HG02884 (cell line): Measurements from ENCODE around the gene KANK4.

ENCODE experiments used
- ATAC-seq: cut with Tn5 transposase; IDR thresholded peaks from one replicate; pipeline ENCODE4 v1.9.1; 2021; ENCODE audit warnings: mild to moderate bottlenecking, moderate library complexity; ENCODE audit not compliant: unreplicated experiment

KANK4 gene

DNA sequence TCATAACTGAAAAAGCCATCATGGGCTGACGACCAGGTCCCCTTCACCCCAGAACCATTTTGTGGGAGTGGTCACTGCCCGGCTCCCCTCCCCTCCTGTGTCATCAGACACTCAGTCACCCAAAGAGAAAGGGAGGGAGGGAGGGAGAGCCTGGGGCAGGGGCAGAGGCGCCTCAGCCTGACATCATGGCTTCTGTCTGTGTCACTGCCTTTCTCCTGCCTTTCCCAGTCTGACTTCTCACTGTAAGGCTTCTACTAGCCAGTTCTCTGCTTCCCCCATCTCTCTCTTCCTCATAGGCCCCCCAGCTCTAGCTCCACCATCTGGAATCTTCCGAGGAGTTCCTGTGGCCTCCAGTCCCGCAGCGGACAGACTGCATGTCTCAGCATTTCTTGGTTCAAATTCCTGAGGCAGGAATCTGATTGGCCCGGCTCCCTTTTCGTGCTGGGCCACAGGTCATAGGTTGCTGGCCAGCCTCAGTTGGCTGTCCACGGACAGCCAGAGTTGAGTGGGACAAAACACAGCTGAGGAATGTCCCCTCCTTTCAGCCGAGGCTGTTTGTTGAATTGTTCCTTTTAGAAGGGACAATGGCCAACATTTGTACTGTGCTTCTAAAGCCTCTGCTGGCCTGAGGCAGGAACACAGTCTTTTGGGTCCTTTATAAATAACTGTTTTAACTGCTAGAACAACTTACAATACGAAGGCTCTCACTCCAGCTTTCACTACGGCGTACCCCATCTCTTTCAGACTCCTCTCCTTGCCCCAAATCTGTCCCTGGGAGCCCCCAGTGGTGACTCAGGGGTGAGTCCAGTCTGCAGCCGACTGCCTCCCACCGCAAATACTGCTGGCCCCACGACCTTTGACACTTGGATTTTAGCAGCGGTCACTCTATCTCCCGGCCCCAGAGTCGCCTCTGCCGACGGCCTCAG is 18.7 kb upstream of the KANK4 start:
- ATAC-seq, result no peak

DNA sequence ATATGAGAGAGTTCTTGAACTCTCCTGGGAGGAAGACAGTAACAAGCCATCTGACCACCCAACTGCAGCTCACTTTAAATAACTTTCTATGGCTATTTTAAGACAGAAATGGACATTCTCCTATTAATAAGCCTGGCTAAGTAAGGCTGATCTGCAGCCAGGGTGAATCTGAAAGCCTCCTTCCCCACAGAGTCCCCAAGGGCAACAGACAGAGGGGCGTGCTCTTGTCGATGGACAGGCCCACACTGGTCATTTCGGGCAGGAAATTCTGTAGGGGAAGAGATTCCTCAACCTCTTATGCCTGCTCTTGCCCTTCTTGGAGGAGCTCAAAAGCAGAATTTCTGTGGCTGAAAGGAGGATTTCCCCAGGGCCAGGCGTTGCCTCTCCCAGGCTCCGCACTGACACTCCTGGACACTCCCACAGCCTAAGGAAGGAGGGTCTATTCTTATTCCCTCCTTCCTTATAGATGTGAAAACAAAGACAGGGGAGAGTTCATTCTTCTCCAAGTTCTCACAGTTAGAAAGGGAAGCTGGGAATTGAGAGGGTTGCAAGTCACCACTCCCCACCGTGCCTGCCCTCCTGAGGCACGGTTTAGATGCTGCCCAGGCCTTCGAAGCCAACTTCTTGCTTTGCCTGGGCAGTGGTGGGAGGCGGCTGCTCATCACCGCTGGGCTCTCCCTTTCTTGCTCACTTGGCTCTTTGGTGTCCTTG is 17.9 kb upstream of the KANK4 start:
- ATAC-seq, result no peak

DNA sequence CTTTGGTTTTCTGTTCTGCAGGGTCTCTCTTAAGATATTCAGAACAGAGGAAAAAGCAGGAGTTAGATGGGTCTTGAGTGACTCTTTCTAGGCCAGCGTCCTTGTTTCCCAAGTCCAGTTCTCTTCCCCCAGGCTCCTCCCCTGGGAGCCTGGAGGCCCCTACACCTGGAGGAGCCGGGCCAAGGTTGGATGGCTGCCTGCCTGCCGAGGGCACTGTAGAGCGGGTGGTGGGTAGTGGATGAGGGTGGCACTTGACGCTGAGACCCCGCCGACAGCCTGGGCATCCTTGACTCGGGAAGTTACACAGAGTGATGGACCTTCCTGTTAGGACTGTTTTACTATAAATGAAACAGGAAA is 17.4 kb upstream of the KANK4 start:
- ATAC-seq, result no peak

DNA sequence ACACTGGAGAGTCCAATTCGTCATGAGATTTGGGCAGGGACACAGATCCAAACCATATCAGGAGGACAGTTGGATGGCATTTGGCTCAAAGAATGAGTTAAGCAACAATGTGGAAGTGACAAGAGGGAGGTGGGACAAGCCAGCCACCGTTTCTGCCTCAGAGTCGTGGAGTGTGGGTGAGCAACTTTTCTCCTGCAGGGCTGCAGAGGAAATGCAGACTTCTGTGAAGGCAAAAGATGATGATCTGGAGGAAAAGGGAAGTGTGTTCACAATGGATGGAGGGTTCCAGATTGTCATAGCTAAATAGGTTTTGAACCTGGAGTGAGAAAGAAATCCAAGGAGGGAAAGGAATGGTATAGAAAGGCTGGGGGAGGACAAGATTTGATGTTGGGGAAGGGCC is 16.4 kb upstream of the KANK4 start:
- ATAC-seq, result no peak

DNA sequence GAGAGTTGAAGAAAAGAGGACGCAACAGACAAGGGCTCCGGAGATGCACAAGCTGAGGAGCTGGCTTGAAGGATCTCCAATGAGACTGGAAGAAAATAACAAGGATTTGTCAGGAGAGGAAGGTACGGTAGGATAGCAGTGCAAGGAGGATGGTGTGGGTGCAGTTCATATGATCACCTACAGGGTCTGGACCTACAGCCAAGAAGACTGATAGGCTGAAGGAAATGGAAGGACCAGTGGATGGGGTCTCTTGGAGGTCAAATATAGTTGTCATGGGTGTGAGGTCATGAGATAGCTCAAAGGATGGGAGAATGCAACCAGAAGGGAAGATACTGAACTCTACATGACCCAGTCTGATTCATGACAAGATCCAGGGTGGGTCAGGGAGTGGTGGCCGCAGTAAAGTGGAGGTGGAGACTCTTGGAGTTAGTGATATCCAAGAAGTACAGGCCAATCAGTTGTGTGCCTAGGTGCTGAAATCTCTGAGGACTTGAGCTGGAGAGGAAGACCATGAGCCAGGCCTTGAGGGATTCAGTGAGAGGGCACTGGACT is 15.3 kb upstream of the KANK4 start:
- no peak for ATAC-seq

DNA sequence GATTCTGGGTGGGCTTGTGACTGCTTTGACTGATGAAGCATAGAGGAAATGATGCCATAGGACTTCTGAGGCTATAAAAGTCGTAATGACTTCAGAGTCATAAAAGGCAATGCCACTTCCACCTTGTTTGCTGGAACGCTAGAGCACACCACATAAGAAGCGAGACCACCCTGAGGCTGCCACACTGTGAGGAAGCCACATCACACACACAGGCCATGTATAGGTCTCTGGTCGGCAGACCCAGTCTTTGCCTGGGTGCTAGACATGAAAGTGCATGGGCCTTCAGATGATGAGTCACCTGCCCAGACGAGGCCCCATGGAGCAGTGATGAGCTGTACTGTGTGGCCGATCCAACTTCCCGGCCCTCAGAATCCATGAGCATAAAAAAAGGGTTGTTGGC is 14.2 kb upstream of the KANK4 start:
- ATAC-seq, result no peak

DNA sequence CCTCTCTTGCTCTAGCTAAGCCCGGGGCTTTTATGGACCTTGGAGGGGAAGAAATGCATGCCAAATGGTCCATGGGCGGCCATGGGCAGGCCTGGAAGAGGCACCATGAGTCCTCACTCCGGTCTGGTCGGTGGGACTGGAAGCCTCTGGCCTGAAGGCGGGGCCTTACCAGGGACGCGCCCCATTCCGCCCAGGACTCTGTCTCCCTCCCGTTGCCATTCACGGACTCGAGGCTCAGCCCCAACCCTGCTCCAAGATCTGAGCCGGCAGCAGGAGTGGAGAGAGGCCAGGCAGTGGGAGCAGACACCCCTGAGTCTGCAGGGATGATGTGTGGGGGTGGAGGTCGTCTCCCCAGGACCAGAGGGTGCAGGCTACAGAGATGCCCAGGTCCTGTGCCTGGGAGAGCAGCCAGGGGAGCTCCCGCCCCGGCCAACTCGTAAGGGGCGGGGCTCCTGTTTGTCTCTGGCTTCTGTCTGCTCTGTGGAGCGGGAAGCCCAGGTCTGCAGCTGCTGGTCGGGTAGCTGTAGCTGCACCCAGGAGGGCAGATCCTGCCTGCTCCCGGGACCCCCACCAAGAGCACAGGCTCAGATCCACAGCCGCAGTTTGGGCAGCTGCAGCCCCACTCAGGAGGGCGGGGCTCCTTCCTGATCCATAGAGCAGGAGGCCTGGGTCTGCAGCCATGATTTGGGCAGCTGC is 8.3 kb upstream of the KANK4 start:
- no peak for ATAC-seq

DNA sequence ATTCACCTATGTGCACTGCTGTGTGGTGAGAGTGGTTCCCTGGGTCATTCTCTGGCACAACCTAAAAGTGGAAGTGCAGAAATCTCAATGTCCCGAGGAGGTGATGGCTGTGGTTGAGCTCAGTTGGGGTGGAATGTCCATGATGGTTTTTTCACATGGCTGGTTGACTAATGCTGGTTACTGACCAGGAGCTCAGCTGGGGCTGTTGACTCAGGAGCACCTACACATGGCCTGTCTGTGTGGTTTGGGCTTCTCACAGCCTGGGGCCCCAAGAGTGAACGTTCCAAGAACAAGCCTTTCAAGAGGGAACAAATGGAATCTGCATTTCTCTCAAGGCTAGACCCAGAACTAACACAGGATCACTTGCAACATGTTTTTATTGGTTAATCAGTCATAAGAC is 6.4 kb upstream of the KANK4 start:
- ATAC-seq, result no peak

DNA sequence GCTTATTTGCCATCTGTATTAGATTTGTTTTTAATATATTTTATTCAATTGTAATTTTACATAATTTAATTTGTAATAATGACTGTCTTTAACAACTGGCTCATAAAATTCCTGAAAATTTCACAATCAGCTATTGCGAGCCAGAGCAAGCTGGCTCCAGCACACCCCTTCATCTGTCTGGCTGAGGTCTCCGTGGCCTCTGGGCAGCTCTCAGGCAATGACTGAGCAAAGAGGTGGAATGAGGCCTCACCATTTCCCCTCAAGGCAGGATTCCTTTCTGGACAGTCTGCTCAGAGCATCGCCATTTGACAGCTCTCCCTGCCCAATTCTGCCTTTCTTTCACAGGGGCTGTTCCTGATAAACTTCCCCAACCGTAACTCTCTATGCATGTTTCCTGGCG is 5.8 kb upstream of the KANK4 start:
- ATAC-seq, result no peak

DNA sequence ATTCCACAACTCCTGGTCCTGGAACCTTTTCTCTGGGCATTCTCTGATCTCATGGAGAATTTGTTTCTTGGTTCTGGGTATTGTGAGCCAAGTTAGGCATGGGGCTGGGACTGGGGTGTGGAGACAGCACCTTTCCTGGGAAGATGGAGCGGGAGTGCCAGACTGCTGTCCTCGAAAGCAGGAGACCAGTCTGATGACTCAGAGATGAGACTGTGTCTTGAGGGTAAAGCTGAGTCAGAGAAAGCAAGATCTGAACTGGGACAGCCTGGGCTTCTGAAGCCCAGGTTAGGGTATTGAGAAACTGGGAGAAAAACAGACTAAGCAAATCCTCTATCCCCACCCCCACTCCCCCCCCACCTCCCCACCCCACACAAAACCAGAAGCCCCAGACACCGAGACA is 2.2 kb upstream of the KANK4 start:
- no peak for ATAC-seq

DNA sequence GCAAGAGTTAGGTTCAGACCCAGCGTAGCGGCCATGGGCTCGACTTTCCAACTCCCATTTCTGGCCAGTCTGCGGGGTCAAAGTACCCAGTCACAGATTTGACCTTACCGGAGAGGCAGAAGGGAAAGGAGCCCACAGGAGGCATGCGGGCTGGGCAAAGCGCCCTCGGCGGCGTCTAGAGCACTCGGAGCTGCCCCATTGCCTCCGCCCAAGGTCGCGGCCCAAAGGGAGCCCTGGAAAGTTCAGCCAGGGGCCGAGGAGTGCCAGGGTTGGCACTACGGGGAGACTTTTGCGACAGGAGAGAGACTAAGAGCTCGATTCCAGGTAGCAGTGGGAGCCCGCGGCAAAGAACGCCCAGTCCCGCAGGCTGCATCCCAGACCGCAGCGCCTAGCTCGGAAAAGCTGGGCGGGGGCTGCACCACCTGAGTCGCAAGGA is 896 bp downstream of the KANK4 start:
- no peak for ATAC-seq

DNA sequence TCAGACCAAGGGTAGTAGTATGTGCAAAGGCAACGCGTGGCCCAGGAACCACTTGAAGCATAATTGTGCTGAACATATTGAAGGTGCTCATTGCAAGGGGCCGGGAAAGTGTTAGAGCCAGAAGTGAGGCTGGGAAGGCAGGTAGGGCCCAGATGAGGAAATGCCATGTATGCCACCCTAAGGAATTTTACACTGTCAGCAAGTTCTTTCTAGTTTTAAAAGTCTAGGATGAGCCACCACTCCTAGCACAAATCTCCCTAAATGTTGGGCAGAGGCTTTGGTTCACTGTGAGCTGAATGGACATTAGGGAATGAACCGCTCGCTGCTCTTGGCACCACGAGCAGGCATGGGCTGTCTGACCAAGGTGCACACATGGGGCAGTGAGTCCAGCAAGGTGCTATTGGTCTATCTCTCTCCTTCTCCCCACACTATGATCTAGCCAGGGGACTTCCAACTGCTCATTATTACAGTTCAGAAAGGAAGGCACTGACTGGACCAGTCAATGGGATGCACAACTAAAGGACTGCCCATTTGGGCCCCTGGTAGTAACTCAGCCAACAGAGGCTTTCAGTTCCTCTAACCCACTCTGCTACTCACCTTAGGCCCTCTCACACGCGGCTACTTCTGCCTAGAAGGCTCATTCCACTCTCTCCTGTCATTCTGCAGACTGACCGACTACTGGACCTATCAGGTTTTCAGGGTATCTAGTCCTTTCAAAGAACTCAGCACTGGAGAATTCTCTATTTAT is 2.0 kb downstream of the KANK4 start:
- no peak for ATAC-seq

DNA sequence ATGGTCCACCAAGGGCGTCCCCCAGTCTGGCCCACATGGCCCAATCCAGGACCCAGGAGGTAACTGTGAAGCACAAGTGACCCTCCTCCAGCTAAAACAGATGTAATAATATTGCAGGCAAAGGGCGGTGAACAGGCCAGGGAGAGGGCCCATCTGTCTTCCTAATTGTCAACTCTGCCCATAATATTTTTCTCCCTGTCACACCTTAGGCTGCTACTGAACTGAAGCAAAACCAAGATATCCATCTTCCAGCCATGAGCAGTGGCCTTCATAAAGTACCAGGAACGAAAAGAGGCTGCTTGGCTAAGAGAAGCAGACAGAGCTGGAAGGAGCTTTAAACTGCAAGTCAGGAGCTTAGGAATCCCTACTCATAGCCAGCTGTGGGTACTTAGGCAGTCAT is 3.1 kb downstream of the KANK4 start:
- ATAC-seq, result no peak

DNA sequence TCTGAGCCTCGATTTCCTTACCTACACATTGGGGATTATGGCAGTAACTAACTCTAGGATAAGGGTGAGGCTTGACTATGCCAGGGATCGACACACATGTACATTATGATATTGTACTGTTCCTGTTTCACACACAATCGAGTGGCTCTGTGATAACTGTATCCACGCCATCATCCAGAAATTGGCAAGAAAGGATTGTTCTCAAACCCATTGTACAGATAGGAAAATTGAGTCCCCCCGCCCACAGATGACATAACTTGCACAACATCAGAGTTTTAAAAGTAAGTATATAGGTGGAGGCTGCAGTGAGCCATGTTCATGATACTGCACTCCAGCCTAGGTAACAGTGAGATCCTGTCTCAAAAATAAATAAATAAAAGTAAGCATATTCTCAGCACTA is 3.8 kb downstream of the KANK4 start:
- ATAC-seq, result no peak

DNA sequence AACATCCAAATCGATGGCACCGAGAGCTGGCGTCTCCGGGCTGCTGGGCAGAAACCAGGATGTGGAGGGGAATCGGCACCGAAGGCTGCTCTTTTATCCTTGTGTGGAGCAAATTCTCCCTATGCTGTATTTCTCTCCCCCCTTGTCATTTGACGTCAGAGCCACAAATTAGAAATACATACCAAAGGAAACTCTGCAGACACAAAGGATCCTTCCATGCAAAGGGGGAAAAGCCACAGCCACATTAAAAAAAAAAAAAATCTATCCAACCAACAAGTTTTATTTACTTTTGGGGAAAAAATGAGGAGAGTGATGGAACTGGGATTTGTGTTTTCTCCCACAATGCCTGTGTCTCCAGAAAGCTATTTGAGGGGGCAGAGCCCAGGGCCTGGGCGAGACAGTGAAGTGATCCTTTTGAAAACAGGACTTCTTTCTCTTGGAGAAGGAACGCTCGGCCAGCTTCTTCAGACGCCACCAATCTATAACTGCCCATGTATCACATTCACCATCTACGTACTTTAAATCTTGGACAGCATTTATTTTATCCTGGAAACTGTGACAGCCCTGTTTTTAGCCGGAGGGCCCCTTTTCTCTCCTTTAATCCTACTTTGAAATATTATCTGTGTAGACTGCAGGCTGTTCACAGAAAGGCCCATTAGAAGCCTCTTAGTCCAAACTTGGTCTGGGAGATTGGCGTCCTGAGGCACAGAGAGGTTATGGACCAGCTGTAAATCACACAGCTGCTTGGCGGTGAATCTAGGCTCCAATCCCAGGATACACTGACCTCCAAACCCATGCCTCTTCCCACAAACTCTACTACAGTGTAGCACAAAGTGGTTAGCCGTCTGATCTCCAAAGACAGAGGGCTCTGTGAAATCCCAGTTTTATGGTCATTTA is 4.5 kb downstream of the KANK4 start:
- ATAC-seq, result no peak

DNA sequence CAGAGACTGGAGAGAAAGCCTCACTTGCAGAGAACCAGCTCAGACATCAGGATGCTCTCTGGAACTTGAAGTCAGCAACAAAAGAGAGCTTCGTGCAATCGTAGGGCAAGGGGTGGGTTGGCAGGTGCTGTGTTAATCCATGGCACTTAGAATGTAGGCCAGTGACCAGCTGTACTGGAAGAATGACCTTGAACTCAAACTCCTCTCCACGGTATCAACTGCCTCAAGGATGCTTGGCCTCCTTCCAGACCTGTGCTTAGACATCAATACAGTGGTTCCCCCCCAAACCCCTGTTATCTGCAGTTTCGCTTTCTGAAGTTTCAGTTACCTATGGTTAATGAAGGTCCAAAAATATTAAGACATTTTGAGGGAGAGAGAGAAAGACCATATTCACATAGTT is 6.5 kb downstream of the KANK4 start:
- ATAC-seq, result no peak

DNA sequence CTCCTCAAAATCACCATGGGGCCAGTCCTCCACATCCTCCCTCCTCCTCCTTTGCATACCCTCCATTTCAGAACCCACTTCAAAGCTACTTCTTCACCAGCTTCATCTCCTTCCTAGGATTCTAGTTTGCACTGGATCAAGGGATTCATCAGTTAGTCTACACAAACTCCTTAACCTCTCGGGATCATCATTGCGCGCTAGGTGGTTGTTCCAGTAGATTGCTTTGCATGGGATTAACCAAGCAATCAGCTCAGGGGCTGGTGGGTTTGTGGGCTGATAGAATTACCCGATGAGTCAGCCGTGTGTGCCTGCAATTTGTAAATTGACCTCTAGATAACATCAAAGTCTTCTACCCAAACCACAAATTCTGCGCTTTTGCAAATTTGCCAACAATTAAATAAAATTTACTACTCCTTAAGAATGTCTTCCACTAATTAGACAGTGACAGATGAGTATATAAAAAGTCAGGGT is 7.7 kb downstream of the KANK4 start:
- no peak for ATAC-seq

DNA sequence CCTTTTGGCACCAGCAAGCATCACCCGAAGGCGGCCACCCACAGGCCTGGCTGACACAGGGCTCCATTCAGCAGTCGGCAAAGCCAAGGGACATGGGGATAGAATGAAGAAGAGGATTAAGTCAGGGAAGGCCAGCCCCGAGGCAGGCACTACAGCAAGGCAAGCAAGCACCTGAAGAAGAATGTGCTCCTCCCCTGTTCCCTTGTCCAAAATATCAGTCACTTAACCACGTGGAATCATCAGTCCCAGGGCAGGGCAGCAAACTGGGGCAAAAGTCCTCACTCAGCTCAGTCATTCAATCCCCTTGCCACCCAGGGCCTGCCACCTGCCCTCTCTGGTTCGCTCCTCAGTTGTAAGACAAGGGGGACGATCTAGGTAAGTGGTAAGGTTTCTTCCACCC is 9.3 kb downstream of the KANK4 start:
- no peak for ATAC-seq

DNA sequence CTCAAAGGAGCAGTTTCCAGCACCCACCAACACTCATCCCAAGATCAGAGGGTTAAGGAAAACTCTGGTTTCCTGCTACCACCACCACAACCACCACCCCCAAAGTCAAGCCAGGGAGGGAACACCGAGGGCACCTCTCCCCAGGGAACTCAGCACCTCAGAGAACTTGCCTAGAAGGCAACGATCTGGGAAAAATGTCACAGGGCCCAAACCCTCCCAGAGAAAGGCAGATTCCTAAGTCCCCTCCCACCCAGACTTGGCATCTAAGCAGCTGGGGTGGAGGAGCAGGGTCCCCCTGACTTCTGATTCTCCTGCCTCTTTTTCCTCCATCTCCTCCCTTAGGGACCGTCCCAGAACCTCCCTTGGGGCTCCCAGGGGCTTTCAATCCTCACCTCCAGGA is 10.6 kb downstream of the KANK4 start:
- no peak for ATAC-seq
